ENCODE measurements around the gene KRTAP4-4.

DNA sequence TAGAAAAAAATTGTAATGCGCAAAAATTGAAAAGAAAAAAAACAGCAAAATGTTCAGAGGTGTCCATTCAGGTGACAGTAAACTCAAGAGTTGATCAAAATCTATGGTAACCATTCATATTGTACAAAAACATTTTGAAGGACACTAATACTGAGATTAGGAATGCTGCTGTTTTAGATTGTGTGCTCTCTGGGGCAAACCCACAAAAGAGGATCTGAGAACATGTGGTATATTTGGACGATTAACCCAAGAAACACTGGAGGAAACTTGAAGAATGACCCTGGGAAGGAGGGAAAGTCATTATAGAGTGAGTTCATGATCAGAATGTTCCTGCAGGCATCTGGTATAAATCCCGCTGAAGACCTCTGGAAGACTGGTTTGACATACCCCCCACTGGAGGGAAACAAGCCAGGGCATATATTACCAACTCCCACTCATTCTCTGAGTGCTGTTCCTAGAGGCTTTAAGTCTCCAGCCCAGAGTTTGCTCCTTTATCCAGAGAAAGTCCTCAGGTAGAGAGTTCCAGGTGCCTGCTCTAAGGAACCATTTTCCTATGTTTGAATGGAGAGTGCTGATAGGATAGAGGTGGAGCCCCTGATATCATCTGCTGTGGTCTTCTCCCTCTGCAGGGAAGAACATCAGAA, 16.3 kb upstream of the KRTAP4-4 start:
- TF ChIP-seq RARB (CRISPR knock-in tag; IDR thresholded peaks at IDR 0.05) = no peak
- TF ChIP-seq, protein P1, sequence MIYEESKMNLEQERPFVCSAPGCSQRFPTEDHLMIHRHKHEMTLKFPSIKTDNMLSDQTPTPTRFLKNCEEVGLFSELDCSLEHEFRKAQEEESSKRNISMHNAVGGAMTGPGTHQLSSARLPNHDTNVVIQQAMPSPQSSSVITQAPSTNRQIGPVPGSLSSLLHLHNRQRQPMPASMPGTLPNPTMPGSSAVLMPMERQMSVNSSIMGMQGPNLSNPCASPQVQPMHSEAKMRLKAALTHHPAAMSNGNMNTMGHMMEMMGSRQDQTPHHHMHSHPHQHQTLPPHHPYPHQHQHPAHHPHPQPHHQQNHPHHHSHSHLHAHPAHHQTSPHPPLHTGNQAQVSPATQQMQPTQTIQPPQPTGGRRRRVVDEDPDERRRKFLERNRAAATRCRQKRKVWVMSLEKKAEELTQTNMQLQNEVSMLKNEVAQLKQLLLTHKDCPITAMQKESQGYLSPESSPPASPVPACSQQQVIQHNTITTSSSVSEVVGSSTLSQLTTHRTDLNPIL (CRISPR knock-in tag; IDR thresholded peaks at IDR 0.05; ENCODE audit: low read depth) = no peak

Data from SK-N-SH treated with all-trans-retinoic acid at 6 μM for 48 hours (cell line).